ENCODE data around the gene SRRM5. TPM values are rescaled to one million over a fixed set of nuclear protein-coding genes. Genes with fewer than 3 reads are reported as not detected.
A peak's percentile ranks its signal among the peaks of the same experiment; 100 is the strongest.

Gene SRRM5
- total RNA-seq, 1 donor from 2014 or later: not detected

DNA sequence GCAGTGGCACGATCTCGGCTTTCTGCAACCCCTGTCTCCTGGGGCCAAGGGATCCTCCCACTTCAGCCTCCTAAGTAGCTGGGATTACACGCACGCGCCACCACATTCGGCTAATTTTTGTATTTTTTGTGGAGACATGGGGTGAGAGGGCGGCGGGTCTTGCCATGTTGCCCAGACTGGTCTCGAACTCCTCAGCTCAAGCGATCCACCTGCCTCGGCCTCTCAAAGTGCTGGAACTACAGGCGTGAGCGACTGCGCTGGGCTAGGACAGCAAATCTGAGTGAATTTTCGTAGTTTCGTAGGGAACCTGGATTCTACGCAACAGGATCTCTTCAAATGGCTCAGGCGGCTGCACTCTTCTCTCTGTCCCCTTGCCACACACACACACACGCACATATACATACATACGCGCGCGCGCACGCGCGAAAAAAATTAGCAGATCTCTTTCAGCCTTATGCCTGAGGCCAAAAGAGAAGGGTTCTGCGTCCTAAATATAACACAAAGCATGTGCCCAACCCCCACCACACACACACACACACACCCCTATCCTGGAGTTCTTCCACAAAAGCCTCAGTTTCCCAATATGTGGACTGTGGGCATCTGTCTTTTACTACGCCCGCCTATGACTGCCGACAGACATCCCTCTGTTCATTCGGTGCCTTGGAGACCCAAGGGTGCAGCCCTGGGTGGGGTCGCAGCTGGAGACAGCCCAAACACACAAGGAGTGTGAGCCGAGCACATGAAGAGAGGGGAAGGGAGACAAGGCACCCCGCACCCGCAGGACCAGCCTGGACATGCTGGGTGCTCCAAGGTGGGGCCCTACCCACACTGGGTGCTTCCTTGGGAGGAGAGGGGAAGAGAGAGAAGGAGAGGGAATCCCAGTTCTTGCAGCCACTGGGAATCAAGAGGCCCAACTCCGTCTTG lies 35.7 kb upstream of the SRRM5 start:
- TF ChIP-seq, protein P1, sequence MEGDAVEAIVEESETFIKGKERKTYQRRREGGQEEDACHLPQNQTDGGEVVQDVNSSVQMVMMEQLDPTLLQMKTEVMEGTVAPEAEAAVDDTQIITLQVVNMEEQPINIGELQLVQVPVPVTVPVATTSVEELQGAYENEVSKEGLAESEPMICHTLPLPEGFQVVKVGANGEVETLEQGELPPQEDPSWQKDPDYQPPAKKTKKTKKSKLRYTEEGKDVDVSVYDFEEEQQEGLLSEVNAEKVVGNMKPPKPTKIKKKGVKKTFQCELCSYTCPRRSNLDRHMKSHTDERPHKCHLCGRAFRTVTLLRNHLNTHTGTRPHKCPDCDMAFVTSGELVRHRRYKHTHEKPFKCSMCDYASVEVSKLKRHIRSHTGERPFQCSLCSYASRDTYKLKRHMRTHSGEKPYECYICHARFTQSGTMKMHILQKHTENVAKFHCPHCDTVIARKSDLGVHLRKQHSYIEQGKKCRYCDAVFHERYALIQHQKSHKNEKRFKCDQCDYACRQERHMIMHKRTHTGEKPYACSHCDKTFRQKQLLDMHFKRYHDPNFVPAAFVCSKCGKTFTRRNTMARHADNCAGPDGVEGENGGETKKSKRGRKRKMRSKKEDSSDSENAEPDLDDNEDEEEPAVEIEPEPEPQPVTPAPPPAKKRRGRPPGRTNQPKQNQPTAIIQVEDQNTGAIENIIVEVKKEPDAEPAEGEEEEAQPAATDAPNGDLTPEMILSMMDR (IDR thresholded peaks at IDR 0.05; ENCODE audit: insufficient read depth, low read length, severe bottlenecking): no peak
- Histone ChIP-seq H3K4me3 (ENCODE audit: low read depth, low read length) (peak overlapping the region; percentile 24), H3K36me3 (ENCODE audit: control insufficient read depth, insufficient read depth, low read length) (peaks cover 1% of the 10 kb centered on the region), H3K27me3 (ENCODE audit: control insufficient read depth, insufficient read depth, low read length) (no peaks in the 10 kb centered on the region)
- FAIRE-seq: no peak
- DNase-seq (ENCODE audit: low read depth): peak; percentile 18

DNA sequence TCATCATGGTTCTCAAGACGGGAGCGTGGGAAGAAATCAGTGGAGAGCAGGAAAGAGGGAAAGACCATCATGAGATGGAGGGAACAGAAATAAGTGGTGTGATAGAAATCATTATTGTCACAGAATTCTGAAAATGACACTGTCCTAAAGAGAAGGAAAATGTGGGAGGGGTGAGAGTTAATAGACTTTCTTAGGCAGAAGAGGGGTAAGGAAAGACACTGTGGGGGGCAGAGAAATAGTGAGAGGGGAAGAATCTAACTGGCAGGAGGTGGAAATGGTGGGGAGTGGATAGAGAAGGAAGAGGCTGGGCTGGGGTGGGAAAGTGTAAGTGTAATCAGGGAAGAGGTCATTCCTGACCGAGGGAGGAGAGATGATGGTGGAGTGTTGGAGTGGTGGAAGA lies 33.1 kb upstream of the SRRM5 start:
- Histone ChIP-seq H3K4me3 (ENCODE audit: low read depth, low read length) (no peak overlapping the region), H3K36me3 (ENCODE audit: control insufficient read depth, insufficient read depth, low read length) (peaks cover 1% of the 10 kb centered on the region), H3K27me3 (ENCODE audit: control insufficient read depth, insufficient read depth, low read length) (no peaks in the 10 kb centered on the region)
- TF ChIP-seq, protein P1 (IDR thresholded peaks at IDR 0.05; ENCODE audit: insufficient read depth, low read length, severe bottlenecking): no peak
- DNase-seq (ENCODE audit: low read depth) (no peak), FAIRE-seq (no peak)

DNA sequence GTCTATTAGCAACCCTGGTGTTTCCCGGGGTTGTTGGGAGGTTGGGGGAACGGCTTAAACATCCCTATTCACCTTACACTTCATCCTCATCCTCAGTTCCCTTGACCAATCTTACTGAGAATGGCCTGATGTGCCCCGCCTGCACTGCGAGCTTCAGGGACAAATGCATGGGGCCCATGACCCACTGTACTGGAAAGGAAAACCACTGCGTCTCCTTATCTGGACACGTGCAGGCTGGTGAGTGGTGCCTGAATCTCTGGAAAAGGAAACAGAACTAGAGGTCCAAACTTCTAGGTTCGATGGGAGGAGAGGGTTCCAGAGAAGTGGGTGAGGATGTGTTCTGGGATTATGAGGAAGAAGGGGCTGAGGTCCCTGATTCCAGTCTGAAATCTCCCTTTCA lies 30.4 kb upstream of the SRRM5 start:
- Histone ChIP-seq H3K4me3 (ENCODE audit: low read depth, low read length) (no peak overlapping the region), H3K36me3 (ENCODE audit: control insufficient read depth, insufficient read depth, low read length) (no peaks in the 10 kb centered on the region), H3K27me3 (ENCODE audit: control insufficient read depth, insufficient read depth, low read length) (no peaks in the 10 kb centered on the region)
- TF ChIP-seq, protein P1 (IDR thresholded peaks at IDR 0.05; ENCODE audit: insufficient read depth, low read length, severe bottlenecking): no peak
- FAIRE-seq (no peak), DNase-seq (ENCODE audit: low read depth) (no peak)

DNA sequence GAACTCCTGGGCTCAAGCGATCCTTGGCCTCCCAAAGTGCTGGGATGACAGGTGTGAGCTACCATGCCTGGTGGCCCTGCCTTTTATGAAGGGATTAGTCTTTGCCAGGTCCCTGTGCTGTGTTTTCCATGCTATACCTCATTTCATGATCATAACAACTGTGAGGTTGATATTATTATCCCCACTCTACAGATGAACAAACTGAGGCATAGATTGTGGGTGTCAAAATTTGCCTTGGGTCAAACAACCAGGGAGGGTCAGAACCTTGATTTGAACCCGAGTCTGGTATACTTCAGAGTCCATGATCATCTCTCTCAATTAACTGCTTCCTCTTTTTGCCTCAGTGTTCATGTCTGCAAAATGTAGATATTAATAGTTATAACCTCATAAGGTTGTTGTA lies 29.4 kb upstream of the SRRM5 start:
- FAIRE-seq: no peak

DNA sequence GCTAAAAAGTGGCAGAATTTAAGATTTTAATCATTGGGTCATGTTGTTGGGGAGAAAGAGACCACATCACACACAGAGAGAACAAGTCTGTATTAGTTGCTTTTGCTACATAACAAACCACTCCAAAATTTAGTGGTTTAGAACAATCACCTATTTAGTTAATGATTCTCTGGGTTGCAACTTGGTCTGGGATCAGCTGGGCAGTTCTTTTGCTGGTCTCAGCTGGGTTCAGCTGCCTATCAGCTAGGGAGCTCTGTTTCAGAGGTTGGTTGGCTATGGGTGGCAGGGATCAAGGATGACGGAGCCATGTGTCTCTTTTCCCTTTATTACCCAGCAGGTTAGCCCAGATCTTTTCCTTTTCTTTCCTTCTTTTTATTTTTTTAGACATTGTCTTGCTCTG lies 27.4 kb upstream of the SRRM5 start:
- no peak overlapping the region for H3K4me3 ChIP-seq (ENCODE audit: low read depth, low read length)
- TF ChIP-seq, protein P1 (IDR thresholded peaks at IDR 0.05; ENCODE audit: insufficient read depth, low read length, severe bottlenecking): no peak
- no peak for DNase-seq (ENCODE audit: low read depth)
- no peak for FAIRE-seq
- H3K27me3 ChIP-seq (ENCODE audit: control insufficient read depth, insufficient read depth, low read length): no peaks in the 10 kb centered on the region
- no peaks in the 10 kb centered on the region for H3K36me3 ChIP-seq (ENCODE audit: control insufficient read depth, insufficient read depth, low read length)

More for the DNA sequence above, 29.4 kb upstream of the SRRM5 start:
- DNase-seq (ENCODE audit: low read depth): no peak
- Histone ChIP-seq H3K4me3 (ENCODE audit: low read depth, low read length) (no peak overlapping the region), H3K27me3 (ENCODE audit: control insufficient read depth, insufficient read depth, low read length) (no peaks in the 10 kb centered on the region), H3K36me3 (ENCODE audit: control insufficient read depth, insufficient read depth, low read length) (no peaks in the 10 kb centered on the region)
- TF ChIP-seq, protein P1 (IDR thresholded peaks at IDR 0.05; ENCODE audit: insufficient read depth, low read length, severe bottlenecking): no peak
